MV-4-11 (cell line): ENCODE measurements around the gene ADARB2.

Experiments
- DNase-seq: peaks from one replicate; lab custom pipeline; 2025; lab: John Stamatoyannopoulos, UW

The ADARB2 gene

GRCh38 chr10:1284076-1284475, 453.2 kb downstream of the ADARB2 start:
- no peak for DNase-seq

GRCh38 chr10:1281405-1281782, 455.9 kb downstream of the ADARB2 start:
- no peak for DNase-seq

GRCh38 chr10:1280466-1281404, 456.6 kb downstream of the ADARB2 start:
- no peak for DNase-seq

GRCh38 chr10:1278306-1278705, 459.0 kb downstream of the ADARB2 start:
- DNase-seq = no peak

GRCh38 chr10:1274701-1275544, 462.4 kb downstream of the ADARB2 start:
- no peak for DNase-seq

GRCh38 chr10:1274111-1274661, 463.1 kb downstream of the ADARB2 start:
- DNase-seq = no peak

- no peak for DNase-seq
These were observed 463.8 kb downstream of the ADARB2 start for GRCh38 chr10:1273372-1274105.

- no peak for DNase-seq
These were observed 464.6 kb downstream of the ADARB2 start for GRCh38 chr10:1272777-1273161.

GRCh38 chr10:1272079-1272776, 465.1 kb downstream of the ADARB2 start:
- DNase-seq = no peak

GRCh38 chr10:1270906-1271305, 466.4 kb downstream of the ADARB2 start:
- no peak for DNase-seq

GRCh38 chr10:1270490-1270889, 466.8 kb downstream of the ADARB2 start:
- no peak for DNase-seq

GRCh38 chr10:1268831-1269230, 468.5 kb downstream of the ADARB2 start:
- DNase-seq = peak; percentile 13

- DNase-seq = no peak
These were observed 469.8 kb downstream of the ADARB2 start for GRCh38 chr10:1267568-1267967.

- DNase-seq = no peak
These were observed 470.2 kb downstream of the ADARB2 start for GRCh38 chr10:1267148-1267547.

- no peak for DNase-seq
These were observed 471.1 kb downstream of the ADARB2 start for GRCh38 chr10:1266033-1266802.

GRCh38 chr10:1264001-1264400, 473.3 kb downstream of the ADARB2 start:
- no peak for DNase-seq

GRCh38 chr10:1257274-1257673, 480.1 kb downstream of the ADARB2 start:
- DNase-seq = no peak

GRCh38 chr10:1256432-1256725, 480.9 kb downstream of the ADARB2 start:
- DNase-seq = no peak

- DNase-seq = no peak
These were observed 481.5 kb downstream of the ADARB2 start for GRCh38 chr10:1255600-1256431.

- peak; percentile 19 for DNase-seq
These were observed 482.2 kb downstream of the ADARB2 start for GRCh38 chr10:1255118-1255517.
